GM12892 (cell line): ENCODE data around the gene CEBPG.

Experiments used
- POLR2A ChIP-seq: IDR thresholded peaks from 2 replicates; pipeline ENCODE4 v1.6.1; 2011; ENCODE audit warnings: low read depth, low read length, control low read depth
- POLR2AphosphoS5 ChIP-seq: IDR thresholded peaks from 2 replicates; pipeline ENCODE4 v1.6.1; 2011; ENCODE audit warnings: low read depth, low read length, control low read depth

GRCh38 chr19:33382982-33383381 is 9.5 kb downstream of the CEBPG start:
- TF ChIP-seq POLR2A = no peak
- TF ChIP-seq POLR2AphosphoS5 = no peak
